ENCODE data around the gene ADAMTS17.

Gene ADAMTS17

GRCh38 chr15:100330221-100330620 is 11.6 kb downstream of the ADAMTS17 start:
- TF ChIP-seq CTCF (IDR thresholded peaks at IDR 0.05; ENCODE audit: low read depth, low read length, missing control alignments), result no peak
- H3K4me3 ChIP-seq (ENCODE audit: low read depth, low read length), result no peak overlapping the region
- no peak for DNase-seq (ENCODE audit: low read depth)

- no peak overlapping the region for H3K4me3 ChIP-seq (ENCODE audit: low read depth, low read length)
- DNase-seq (ENCODE audit: low read depth), result no peak
- no peak for TF ChIP-seq CTCF (IDR thresholded peaks at IDR 0.05; ENCODE audit: low read depth, low read length, missing control alignments)
These were observed 13.0 kb downstream of the ADAMTS17 start for GRCh38 chr15:100328796-100329195.

- TF ChIP-seq CTCF (IDR thresholded peaks at IDR 0.05; ENCODE audit: low read depth, low read length, missing control alignments), result no peak
- no peak for DNase-seq (ENCODE audit: low read depth)
- no peak overlapping the region for H3K4me3 ChIP-seq (ENCODE audit: low read depth, low read length)
These were observed 22.9 kb downstream of the ADAMTS17 start for GRCh38 chr15:100318880-100319279.

- no peak overlapping the region for H3K4me3 ChIP-seq (ENCODE audit: low read depth, low read length)
- no peak for DNase-seq (ENCODE audit: low read depth)
- TF ChIP-seq CTCF (IDR thresholded peaks at IDR 0.05; ENCODE audit: low read depth, low read length, missing control alignments), result no peak
These were observed 26.9 kb downstream of the ADAMTS17 start for GRCh38 chr15:100314809-100315400.

- no peak for DNase-seq (ENCODE audit: low read depth)
- no peak overlapping the region for H3K4me3 ChIP-seq (ENCODE audit: low read depth, low read length)
- TF ChIP-seq CTCF (IDR thresholded peaks at IDR 0.05; ENCODE audit: low read depth, low read length, missing control alignments), result no peak
These were observed 29.8 kb downstream of the ADAMTS17 start for GRCh38 chr15:100311833-100312476.

- no peak for DNase-seq (ENCODE audit: low read depth)
- no peak for TF ChIP-seq CTCF (IDR thresholded peaks at IDR 0.05; ENCODE audit: low read depth, low read length, missing control alignments)
- H3K4me3 ChIP-seq (ENCODE audit: low read depth, low read length), result no peak overlapping the region
These were observed 30.6 kb downstream of the ADAMTS17 start for GRCh38 chr15:100311154-100311625.

Measured in GM12864 (cell line).